Esophagus squamous epithelium (tissue), 5 donors: ENCODE data around the gene RMND5B. TPM values are rescaled to one million over a fixed set of nuclear protein-coding genes. Genes with fewer than 3 reads are reported as not detected.

Source experiments
- DNase-seq: peaks from one replicate; lab custom pipeline; 2025; lab: John Stamatoyannopoulos, UW
- H3K27ac ChIP-seq, 4 donors: fragments of 200-600 bp; sonication (generic); one replicate each; pipeline ENCODE4 v1.5.1; 2016 to 2019; ENCODE audit warnings: mild to moderate bottlenecking in 1 of 4
- H3K27me3 ChIP-seq, 4 donors: fragments of 200-600 bp; sonication (generic); 1 replicate in 3 of 4; 2 replicates in 1 of 4; pipeline versions ENCODE4 v1.5.1 to v1.6.0; 2017 to 2021; ENCODE audit warnings: antibody characterized with exemption in 1 of 4
- H3K36me3 ChIP-seq, 3 donors: fragments of 200-600 bp; sonication (generic); one replicate each; pipeline ENCODE4 v1.5.1; 2016 to 2019
- H3K4me1 ChIP-seq, 3 donors: fragments of 200-600 bp; sonication (generic); one replicate each; pipeline ENCODE4 v1.5.1; 2017 to 2019
- H3K4me3 ChIP-seq, 4 donors: fragments of 200-600 bp; sonication (generic); 1 replicate in 3 of 4; 2 replicates in 1 of 4; pipeline ENCODE4 v1.5.1; 2016 to 2019; ENCODE audit warnings: mild to moderate bottlenecking in 2 of 4, moderate library complexity in 1 of 4
- H3K9me3 ChIP-seq, 3 donors: fragments of 200-600 bp; sonication (generic); one replicate each; pipeline ENCODE4 v1.5.1; 2016 to 2019
- POLR2A ChIP-seq, 4 donors: fragments of 450-650 bp; IDR thresholded peaks; one replicate each; pipeline ENCODE4 v1.6.1; 2017; ENCODE audit warnings: antibody characterized with exemption in 4 of 4, mild to moderate bottlenecking in 4 of 4, moderate library complexity in 3 of 4
- WGBS, 2 donors: methylation state at CpG; one replicate each; pipeline ENCODE4 v1.1.5; 2018; 5-methylcytosine and 5-hydroxymethylcytosine counted together
- intact Hi-C: fragments of 100-400 bp; cut with DNase I; formaldehyde crosslinking; loops from one replicate; pipeline ENCODE4 v1.15.0; 2022
- total RNA-seq, 4 donors: library from RNA; depleted of rRNA; stranded (reverse); fragments of >200 nt; gene quantifications; one replicate each; pipeline ENCODE4 v1.1.0, GENCODE V29; 2016
- TF ChIP-seq, protein P1 (sequence below), 6 experiments: fragments of 450-650 bp in 4 of 6; fragments of 200-600 bp in 2 of 6; sonication (generic) in 2 of 6; IDR thresholded peaks; one replicate each; pipeline ENCODE4 v1.5.1; 2016 to 2019; ENCODE audit warnings: antibody characterized with exemption in 6 of 6, mild to moderate bottlenecking in 4 of 6, moderate library complexity in 4 of 6
- donor health status: DM: yes; HTN: yes; CAD: no.

RMND5B gene
- total RNA-seq, 4 donors from 2014 or later, result 43.9 to 88.1 (median 64.4) TPM

DNA sequence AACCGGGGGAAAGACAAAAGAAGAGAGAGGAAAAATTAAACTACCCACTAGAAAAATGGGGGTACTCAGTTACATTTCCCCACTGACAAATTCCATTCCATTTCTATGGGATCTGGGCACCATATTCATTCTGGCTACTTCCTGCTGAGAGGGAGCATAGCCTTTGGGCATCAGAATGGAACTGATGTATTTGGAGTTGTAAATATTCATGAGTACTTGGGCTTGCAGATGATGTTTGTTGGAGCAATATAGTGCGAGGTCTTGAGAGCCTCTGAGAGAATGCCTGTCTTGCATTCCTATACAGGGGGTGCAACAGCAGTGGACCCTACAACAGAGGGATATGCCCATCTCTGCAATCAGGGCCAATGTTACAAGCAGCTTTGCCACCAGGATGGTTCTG is 39.6 kb downstream of the RMND5B start:
- TF ChIP-seq, protein P1, sequence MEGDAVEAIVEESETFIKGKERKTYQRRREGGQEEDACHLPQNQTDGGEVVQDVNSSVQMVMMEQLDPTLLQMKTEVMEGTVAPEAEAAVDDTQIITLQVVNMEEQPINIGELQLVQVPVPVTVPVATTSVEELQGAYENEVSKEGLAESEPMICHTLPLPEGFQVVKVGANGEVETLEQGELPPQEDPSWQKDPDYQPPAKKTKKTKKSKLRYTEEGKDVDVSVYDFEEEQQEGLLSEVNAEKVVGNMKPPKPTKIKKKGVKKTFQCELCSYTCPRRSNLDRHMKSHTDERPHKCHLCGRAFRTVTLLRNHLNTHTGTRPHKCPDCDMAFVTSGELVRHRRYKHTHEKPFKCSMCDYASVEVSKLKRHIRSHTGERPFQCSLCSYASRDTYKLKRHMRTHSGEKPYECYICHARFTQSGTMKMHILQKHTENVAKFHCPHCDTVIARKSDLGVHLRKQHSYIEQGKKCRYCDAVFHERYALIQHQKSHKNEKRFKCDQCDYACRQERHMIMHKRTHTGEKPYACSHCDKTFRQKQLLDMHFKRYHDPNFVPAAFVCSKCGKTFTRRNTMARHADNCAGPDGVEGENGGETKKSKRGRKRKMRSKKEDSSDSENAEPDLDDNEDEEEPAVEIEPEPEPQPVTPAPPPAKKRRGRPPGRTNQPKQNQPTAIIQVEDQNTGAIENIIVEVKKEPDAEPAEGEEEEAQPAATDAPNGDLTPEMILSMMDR (IDR thresholded peaks at IDR 0.05), result no peak
- no peak for TF ChIP-seq POLR2A (IDR thresholded peaks at IDR 0.05)
- no peak for DNase-seq
- intact Hi-C loops, result no loop called here
- no peak overlapping the region for H3K27ac ChIP-seq
- H3K36me3 ChIP-seq, result no peaks in the 10 kb centered on the region
- no peak overlapping the region for H3K4me3 ChIP-seq
- H3K27me3 ChIP-seq, result peaks cover 0 to 12% (median 0%) of the 10 kb centered on the region in 4 donors
- WGBS, 2 donors, result 83 to 93% methylated on average over 2 of the region's 2 CpGs
- H3K4me1 ChIP-seq, result no peaks in the 10 kb centered on the region
- H3K9me3 ChIP-seq, result no peaks in the 10 kb centered on the region

DNA sequence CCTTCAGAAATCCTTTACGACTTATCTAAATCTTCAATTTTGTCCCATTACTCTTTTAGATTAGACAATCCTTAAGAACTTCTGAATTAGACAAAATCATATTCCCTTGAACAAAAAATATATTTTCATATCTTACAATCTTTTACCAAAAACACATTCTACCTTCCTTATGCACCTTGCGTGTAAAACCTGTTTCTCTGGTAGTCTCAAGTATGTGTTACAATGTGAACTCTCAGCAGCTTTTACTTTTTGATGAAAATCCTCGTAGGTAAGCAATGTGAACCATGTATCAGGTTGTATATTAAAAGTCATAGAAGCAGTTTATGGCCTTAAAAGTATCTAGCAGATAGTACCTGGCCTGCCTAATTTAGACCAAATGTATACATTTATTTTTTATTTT is 43.6 kb downstream of the RMND5B start:
- Histone ChIP-seq H3K27ac (no peak overlapping the region), H3K4me3 (no peak overlapping the region), H3K27me3 (peaks cover 0 to under 1% (median 0%) of the 10 kb centered on the region in 4 donors), H3K9me3 (peaks cover 0 to 2% (median 0%) of the 10 kb centered on the region in 3 donors), H3K36me3 (no peaks in the 10 kb centered on the region), H3K4me1 (no peaks in the 10 kb centered on the region)
- no peak for DNase-seq
- TF ChIP-seq, protein P1 (IDR thresholded peaks at IDR 0.05), result no peak
- no peak for TF ChIP-seq POLR2A (IDR thresholded peaks at IDR 0.05)
- WGBS, 2 donors, result 77 to 89% methylated on average over 3 of the region's 3 CpGs
- intact Hi-C loops, result no loop called here

DNA sequence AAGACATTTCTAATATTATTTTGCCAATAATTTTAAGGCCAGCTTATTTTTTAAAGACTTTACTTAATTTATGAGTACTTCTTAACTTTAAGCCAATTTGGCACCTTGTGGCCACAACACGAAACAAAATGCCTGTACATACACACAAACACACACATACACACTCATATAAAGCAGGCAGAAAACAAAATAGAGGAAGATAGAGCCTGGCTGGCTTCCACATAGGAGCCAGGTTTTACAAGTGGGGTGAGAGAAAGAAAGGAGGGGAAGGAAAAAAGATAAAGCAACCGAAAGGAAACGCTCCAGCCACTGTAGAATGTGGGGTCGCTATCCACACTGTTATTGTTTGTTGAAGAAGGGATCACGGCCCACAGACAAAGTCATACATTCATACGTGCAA is 46.0 kb downstream of the RMND5B start:
- H3K9me3 ChIP-seq, result peaks cover 0 to 5% (median 0%) of the 10 kb centered on the region in 3 donors
- H3K27ac ChIP-seq, result no peak overlapping the region
- H3K27me3 ChIP-seq, result peaks cover 0 to 13% (median 0%) of the 10 kb centered on the region in 4 donors
- no peak overlapping the region for H3K4me3 ChIP-seq
- no peaks in the 10 kb centered on the region for H3K36me3 ChIP-seq
- no peak for TF ChIP-seq POLR2A (IDR thresholded peaks at IDR 0.05)
- TF ChIP-seq, protein P1 (IDR thresholded peaks at IDR 0.05), result no peak
- 61 to 68% methylated on average over 6 of the region's 6 CpGs for WGBS, 2 donors
- intact Hi-C loops, result no loop called here
- no peaks in the 10 kb centered on the region for H3K4me1 ChIP-seq
- no peak for DNase-seq

DNA sequence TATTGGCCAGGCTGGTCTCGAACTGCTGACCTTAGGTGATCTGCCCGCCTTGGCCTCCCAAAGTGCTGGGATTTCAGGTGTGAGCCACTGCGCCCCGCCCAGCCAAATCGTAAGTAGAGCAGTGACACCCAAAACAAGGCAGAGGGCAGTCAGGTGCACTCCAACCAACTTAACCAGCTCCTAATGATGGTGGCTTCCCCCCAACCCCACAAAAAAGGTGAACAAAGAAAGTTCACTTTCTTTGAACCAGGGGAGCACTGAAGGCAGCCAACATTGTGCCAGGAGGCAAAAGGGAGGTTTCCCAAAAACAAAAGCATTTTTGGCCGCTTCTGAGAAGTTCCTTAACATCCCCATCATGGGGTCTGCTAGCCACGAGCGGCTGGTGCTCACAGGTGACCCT is 46.8 kb downstream of the RMND5B start:
- Histone ChIP-seq H3K9me3 (peaks cover 0 to 5% (median 0%) of the 10 kb centered on the region in 3 donors), H3K27me3 (peaks cover 0 to 13% (median 0%) of the 10 kb centered on the region in 4 donors), H3K27ac (no peak overlapping the region), H3K4me1 (no peaks in the 10 kb centered on the region), H3K36me3 (no peaks in the 10 kb centered on the region), H3K4me3 (no peak overlapping the region)
- intact Hi-C loops, result no loop called here
- 72 to 88% methylated on average over 2 to 6 of the region's 8 CpGs for WGBS, 2 donors
- TF ChIP-seq, protein P1 (IDR thresholded peaks at IDR 0.05), result no peak
- TF ChIP-seq POLR2A (IDR thresholded peaks at IDR 0.05), result no peak
- no peak for DNase-seq

DNA sequence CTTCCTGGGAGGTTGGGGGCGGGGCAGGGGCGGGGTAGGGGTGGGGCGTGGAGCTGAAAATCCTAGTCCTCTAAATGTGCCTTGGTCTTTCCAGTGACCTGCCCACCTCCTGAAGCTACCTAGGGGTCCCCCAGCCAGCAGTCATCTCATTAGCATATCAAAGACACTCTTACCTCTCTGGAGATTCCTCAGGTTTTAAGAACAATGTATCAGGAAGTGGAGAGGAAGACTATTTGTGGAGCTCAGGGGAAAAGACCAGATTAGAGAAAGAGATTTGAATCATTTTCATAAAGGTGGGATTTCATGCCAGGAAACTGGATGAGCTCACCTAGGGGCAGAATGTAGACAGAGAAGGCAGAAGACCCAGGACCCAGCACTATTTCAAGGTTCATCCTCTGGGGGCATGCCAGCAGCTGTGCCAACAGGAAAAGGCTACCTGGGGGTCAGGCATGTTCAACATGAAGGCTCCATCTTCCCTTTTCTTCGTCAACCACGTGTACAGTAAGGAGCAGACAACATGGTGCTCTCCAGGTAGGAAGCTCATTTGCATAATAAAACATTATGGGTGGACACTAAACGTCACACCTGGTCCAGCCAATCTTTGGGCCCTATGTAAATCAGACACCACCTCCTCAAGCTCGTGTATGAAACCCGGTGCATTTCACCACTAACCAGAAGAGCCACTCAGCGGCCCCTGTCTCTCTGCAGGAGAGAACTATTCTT is 49.5 kb downstream of the RMND5B start:
- no peaks in the 10 kb centered on the region for H3K4me1 ChIP-seq
- TF ChIP-seq, protein P1 (IDR thresholded peaks at IDR 0.05), result no peak
- TF ChIP-seq POLR2A (IDR thresholded peaks at IDR 0.05), result no peak
- H3K27me3 ChIP-seq, result peaks cover 0 to 13% (median 0%) of the 10 kb centered on the region in 4 donors
- peaks cover 0 to 5% (median 0%) of the 10 kb centered on the region in 3 donors for H3K9me3 ChIP-seq
- H3K27ac ChIP-seq, result no peak overlapping the region
- intact Hi-C loops, result no loop called here
- no peak for DNase-seq
- 30 to 39% methylated on average over 6 to 7 of the region's 9 CpGs for WGBS, 2 donors
- no peaks in the 10 kb centered on the region for H3K36me3 ChIP-seq
- H3K4me3 ChIP-seq, result no peak overlapping the region
